Cardiac fibroblast (primary cell): ENCODE results near the gene COPS9.

Source experiments
- DNase-seq, 2 donors: peaks; one replicate each; pipeline versions ENCODE4 v3.0.0 to v3.0.0-alpha.2; 2010; ENCODE audit warnings: low read depth in 2 of 2
- H3K4me3 ChIP-seq, 2 donors: replicated peaks in 1 of 2; 1 replicate in 1 of 2; 2 replicates in 1 of 2; pipeline ENCODE4 v1.5.1; 2011; ENCODE audit warnings: low read depth in 2 of 2, low read length in 2 of 2, mild to moderate bottlenecking in 2 of 2, moderate library complexity in 1 of 2
- CTCF ChIP-seq: IDR thresholded peaks from one replicate; pipeline ENCODE4 v1.5.1; 2011; ENCODE audit warnings: low read depth, mild to moderate bottlenecking, low read length, inconsistent platforms

The COPS9 gene

GRCh38 chr2:240086563-240086962, 49.5 kb downstream of the COPS9 start:
- TF ChIP-seq CTCF = no peak
- no peak for DNase-seq
- H3K4me3 ChIP-seq = no peak overlapping the region
